CD4-positive, alpha-beta T cell treated with Interleukin-17A for 1 hour (primary cell): ENCODE results near the gene SLC10A7.

Experiments used
- DNase-seq: peaks from one replicate; pipeline ENCODE4 v3.0.0-alpha.2; 2020

Gene SLC10A7

GRCh38 chr4:146299607-146300006 is 222.1 kb downstream of the SLC10A7 start:
- DNase-seq: no peak

- no peak for DNase-seq
Observed at GRCh38 chr4:146294776-146295175, 227.0 kb downstream of the SLC10A7 start.

GRCh38 chr4:146292508-146292907 is 229.2 kb downstream of the SLC10A7 start:
- DNase-seq: no peak

- DNase-seq: no peak
Observed at GRCh38 chr4:146291313-146291712, 230.4 kb downstream of the SLC10A7 start.

- DNase-seq: no peak
Observed at GRCh38 chr4:146288193-146288592, 233.5 kb downstream of the SLC10A7 start.

- no peak for DNase-seq
Observed at GRCh38 chr4:146285037-146285436, 236.7 kb downstream of the SLC10A7 start.

- DNase-seq: no peak
Observed at GRCh38 chr4:146283758-146284651, 237.7 kb downstream of the SLC10A7 start.

- no peak for DNase-seq
Observed at GRCh38 chr4:146282657-146283056, 239.1 kb downstream of the SLC10A7 start.

- DNase-seq: no peak
Observed at GRCh38 chr4:146278986-146279385, 242.8 kb downstream of the SLC10A7 start.

- no peak for DNase-seq
Observed at GRCh38 chr4:146275370-146275769, 246.4 kb downstream of the SLC10A7 start.

GRCh38 chr4:146274774-146275173 is 247.0 kb downstream of the SLC10A7 start:
- no peak for DNase-seq

GRCh38 chr4:146273204-146273901 is 248.4 kb downstream of the SLC10A7 start:
- DNase-seq: no peak

- DNase-seq: no peak
Observed at GRCh38 chr4:146271466-146271865, 250.3 kb downstream of the SLC10A7 start.

- DNase-seq: no peak
Observed at GRCh38 chr4:146269228-146269653, 252.5 kb downstream of the SLC10A7 start.

GRCh38 chr4:146267826-146268225 is 253.9 kb downstream of the SLC10A7 start:
- no peak for DNase-seq

GRCh38 chr4:146265950-146266490 is 255.7 kb downstream of the SLC10A7 start:
- DNase-seq: no peak

- no peak for DNase-seq
Observed at GRCh38 chr4:146263793-146264192, 257.9 kb downstream of the SLC10A7 start.

- DNase-seq: no peak
Observed at GRCh38 chr4:146261041-146261440, 260.7 kb downstream of the SLC10A7 start.

- no peak for DNase-seq
Observed at GRCh38 chr4:146260521-146260920, 261.2 kb downstream of the SLC10A7 start.

GRCh38 chr4:146257511-146257910 is 264.2 kb downstream of the SLC10A7 start:
- no peak for DNase-seq

GRCh38 chr4:146256328-146256727 is 265.4 kb downstream of the SLC10A7 start:
- DNase-seq: no peak

- DNase-seq: no peak
Observed at GRCh38 chr4:146255874-146256273, 265.9 kb downstream of the SLC10A7 start.

- DNase-seq: no peak
Observed at GRCh38 chr4:146255463-146255862, 266.3 kb downstream of the SLC10A7 start.
